Ectodermal cell (in vitro differentiated cells): ENCODE results near the gene CCDC157.
"Not testable (repeated sequence)": the region's sequence is repeated elsewhere in the genome, so short reads cannot be mapped to it uniquely, and the experiment has no call there.

ENCODE experiments used
- H3K27ac ChIP-seq: 2 replicates; pipeline ENCODE4 v1.7.0; 2013; ENCODE audit warnings: mild to moderate bottlenecking, low read depth, low read length; ENCODE audit not compliant: insufficient read depth, poor library complexity, severe bottlenecking
- H3K27me3 ChIP-seq: 2 replicates; pipeline ENCODE4 v1.7.0; 2013; ENCODE audit warnings: mild to moderate bottlenecking, low read length; ENCODE audit not compliant: insufficient read depth, control insufficient read depth, poor library complexity, severe bottlenecking
- H3K36me3 ChIP-seq: one replicate; pipeline ENCODE4 v1.7.0; 2013; ENCODE audit warnings: low read length; ENCODE audit not compliant: control insufficient read depth, insufficient read depth
- H3K4me1 ChIP-seq: one replicate; pipeline ENCODE4 v1.7.0; 2013; ENCODE audit warnings: low read length; ENCODE audit not compliant: control insufficient read depth, insufficient read depth
- H3K4me3 ChIP-seq: 2 replicates; pipeline ENCODE4 v1.7.0; 2013; ENCODE audit warnings: low read depth, low read length, control low read depth; ENCODE audit not compliant: insufficient read depth
- H3K9me3 ChIP-seq: 2 replicates; pipeline ENCODE4 v1.7.0; 2013; ENCODE audit warnings: mild to moderate bottlenecking, low read length, moderate library complexity; ENCODE audit not compliant: control insufficient read depth
- WGBS, 2 experiments: methylation state at CpG; one replicate each; pipeline ENCODE4 v1.1.7; 2013; ENCODE audit warnings: missing lambda C conversion rate in 2 of 2; 5-methylcytosine and 5-hydroxymethylcytosine counted together

Gene CCDC157

DNA sequence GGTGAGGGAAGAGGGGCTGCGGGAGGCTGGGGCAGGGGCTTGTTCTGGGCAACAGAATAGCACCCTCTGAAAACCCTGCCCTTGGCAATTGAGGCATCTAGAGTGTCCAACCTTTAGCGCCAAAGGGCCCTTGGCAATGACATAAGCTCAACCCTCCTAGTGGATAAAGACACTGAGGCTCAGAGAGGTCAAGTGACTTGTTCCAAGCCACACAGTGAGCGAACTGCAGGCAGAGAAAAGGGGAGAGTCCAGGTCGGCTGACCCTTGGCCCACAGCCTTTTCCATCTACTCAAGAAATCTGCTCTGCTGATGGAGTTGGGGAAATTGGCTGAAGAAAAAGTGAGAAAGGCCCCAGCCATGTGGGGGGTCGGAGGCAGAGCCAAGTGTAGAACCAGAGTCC, 42.9 kb downstream of the CCDC157 start:
- peaks cover 6% of the 10 kb centered on the region for H3K4me1 ChIP-seq
- peaks cover 34% of the 10 kb centered on the region for H3K27me3 ChIP-seq
- H3K4me3 ChIP-seq: no peak overlapping the region
- WGBS, 2 experiments: 94 to 95% methylated on average over 5 of the region's 5 CpGs
- H3K9me3 ChIP-seq: no peaks in the 10 kb centered on the region
- no peaks in the 10 kb centered on the region for H3K36me3 ChIP-seq
- H3K27ac ChIP-seq: no peak overlapping the region

DNA sequence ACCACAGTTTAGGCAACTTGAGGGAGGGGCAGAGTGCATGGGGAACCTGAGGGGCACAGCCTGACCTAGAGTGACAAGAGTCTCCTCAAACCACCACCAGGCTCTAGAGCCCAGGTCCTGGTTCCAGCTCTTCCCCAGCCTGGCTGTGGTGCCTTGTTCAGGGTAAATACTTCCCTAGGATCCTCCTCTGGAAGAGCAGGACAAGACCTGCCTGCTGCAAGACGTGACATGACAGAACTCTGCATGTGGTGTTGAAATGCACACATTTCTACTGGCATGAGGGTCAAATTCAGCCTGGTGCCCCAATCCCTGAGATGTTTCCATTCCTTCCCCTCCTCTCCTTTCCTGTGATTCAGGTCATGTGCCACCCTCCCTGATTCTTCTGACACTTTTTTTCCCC, 43.4 kb downstream of the CCDC157 start:
- 74 to 83% methylated on average over 1 of the region's 1 CpG for WGBS, 2 experiments
- Histone ChIP-seq H3K27me3 (peaks cover 34% of the 10 kb centered on the region), H3K4me1 (peaks cover 6% of the 10 kb centered on the region), H3K36me3 (no peaks in the 10 kb centered on the region), H3K9me3 (no peaks in the 10 kb centered on the region), H3K27ac (no peak overlapping the region), H3K4me3 (no peak overlapping the region)

DNA sequence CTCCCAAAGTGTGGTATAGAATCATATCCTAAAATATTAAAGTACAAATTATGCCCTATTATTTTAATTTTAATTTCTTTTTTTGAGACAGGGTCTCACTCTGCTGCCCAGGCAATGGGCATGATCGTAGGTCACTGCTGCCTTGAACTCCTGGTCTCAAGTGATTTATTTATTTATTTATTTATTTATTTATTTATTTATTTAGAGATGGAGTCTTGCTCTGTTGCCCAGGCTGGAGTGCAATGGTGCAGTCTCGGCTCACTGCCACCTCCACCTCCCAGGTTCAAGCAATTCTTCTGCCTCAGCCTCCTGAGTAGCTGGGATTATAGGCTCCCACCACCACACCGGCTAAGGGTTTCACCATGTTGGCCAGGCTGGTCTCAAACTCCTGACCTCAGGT, 44.2 kb downstream of the CCDC157 start:
- WGBS, 2 experiments: 84 to 96% methylated on average over 2 of the region's 3 CpGs
- H3K27ac ChIP-seq, H3K9me3 ChIP-seq, H3K4me1 ChIP-seq, H3K4me3 ChIP-seq, H3K36me3 ChIP-seq: not testable (repeated sequence)
- peaks cover 29% of the 10 kb centered on the region for H3K27me3 ChIP-seq

DNA sequence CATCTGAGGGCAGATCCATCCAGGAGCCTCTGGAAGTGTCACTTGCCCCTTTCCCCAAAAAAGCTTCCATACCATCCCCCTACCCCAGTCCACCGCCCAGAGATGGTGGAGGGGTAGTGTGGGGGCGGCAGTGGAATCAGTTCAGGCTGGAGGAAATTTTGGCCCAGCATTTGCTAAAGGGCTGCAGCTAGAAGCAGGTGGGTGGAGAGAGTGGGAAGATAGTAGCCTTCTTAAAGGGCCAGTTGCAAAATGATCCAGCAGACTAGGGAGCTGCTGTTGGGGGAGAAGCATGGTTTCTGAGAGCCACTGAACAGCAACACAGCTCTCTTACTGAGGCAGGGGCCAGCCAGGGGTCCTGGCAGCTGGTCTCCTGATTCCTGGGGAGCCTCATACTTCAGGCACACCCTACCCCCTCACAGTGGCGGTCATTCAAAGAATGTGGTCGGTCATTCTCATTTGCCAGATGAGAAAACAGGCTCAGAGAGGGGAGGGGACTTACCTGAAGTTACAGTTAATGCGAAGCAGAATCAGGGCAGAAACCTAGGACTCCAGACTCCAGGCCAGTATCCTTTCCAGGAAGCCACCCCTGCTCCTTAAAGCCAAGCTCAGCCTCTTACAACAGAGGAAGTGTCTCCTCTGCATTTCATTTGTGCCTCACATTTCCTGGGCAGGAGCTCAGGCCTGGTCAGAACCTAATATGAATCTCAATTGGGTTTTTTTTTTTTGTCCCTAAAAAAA, 45.4 kb downstream of the CCDC157 start:
- 37 to 39% methylated on average over 4 to 5 of the region's 5 CpGs for WGBS, 2 experiments
- Histone ChIP-seq H3K36me3 (no peaks in the 10 kb centered on the region), H3K27ac (no peak overlapping the region), H3K27me3 (peaks cover 18% of the 10 kb centered on the region), H3K9me3 (no peaks in the 10 kb centered on the region), H3K4me1 (peaks cover 10% of the 10 kb centered on the region), H3K4me3 (no peak overlapping the region)

DNA sequence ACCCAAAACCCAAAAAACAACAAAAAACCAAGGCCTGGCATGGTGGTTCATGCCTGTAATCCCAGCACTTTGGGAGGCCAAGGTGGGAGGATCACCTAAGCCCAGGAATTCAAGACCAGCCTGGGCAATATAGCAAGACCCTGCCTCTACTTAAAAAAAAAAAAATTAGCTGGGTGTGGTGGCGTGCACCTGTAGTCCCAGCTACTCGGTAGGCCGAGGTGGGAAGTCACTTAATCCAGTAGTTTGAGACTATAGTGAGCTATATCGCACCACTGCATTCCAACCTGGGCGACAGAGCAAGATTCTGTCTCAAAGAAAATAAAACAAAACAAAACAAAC, 45.9 kb downstream of the CCDC157 start:
- H3K4me3 ChIP-seq, H3K36me3 ChIP-seq, H3K4me1 ChIP-seq, H3K9me3 ChIP-seq, H3K27ac ChIP-seq: not testable (repeated sequence)
- peaks cover 13% of the 10 kb centered on the region for H3K27me3 ChIP-seq
- 90 to 96% methylated on average over 5 of the region's 5 CpGs for WGBS, 2 experiments

DNA sequence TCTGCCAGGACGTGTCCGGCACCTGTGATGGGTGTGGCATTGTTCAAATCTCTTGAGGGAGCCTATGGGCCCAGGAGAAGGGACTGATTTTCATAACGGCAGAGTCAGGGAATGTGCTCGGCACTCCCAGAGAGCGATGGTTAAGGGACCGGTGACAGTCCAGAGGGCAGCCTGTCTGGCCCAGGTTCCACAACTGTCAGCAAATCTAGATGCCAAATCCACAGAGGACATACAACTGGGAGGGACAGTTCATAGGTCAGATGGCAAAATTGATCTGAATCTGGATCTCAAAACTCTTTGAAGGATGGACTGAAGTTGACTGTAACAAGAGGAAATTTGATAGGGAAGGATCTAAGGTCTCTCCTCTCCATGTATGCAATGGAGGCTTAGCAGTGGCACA, 47.5 kb downstream of the CCDC157 start:
- no peaks in the 10 kb centered on the region for H3K27me3 ChIP-seq
- H3K4me3 ChIP-seq: no peak overlapping the region
- H3K4me1 ChIP-seq: peaks cover 10% of the 10 kb centered on the region
- 81 to 84% methylated on average over 6 of the region's 6 CpGs for WGBS, 2 experiments
- H3K36me3 ChIP-seq: no peaks in the 10 kb centered on the region
- no peaks in the 10 kb centered on the region for H3K9me3 ChIP-seq
- no peak overlapping the region for H3K27ac ChIP-seq

DNA sequence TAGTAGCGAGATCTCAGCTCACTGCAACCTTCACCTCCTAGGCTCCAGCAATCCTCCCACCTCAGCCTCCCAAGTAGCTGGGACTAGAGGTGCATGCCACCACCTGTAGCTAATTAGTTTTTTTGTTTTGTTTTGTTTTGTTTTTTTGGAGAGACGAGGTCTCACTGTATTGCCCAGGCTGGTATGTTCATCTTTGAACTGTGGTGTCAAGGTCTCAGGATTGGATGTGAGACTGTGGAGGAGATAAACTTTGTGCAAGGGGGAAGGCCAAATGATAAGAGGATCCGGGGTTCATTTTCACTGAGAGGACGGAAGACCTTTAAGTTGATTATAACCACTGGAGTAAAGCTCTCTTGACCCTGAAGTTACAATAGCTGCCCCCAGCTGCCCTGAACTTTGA, 48.9 kb downstream of the CCDC157 start:
- WGBS, 2 experiments: 88 to 92% methylated on average over 4 of the region's 4 CpGs
- peaks cover 10% of the 10 kb centered on the region for H3K4me1 ChIP-seq
- H3K27me3 ChIP-seq: no peaks in the 10 kb centered on the region
- H3K4me3 ChIP-seq: no peak overlapping the region
- no peak overlapping the region for H3K27ac ChIP-seq
- H3K9me3 ChIP-seq: no peaks in the 10 kb centered on the region
- no peaks in the 10 kb centered on the region for H3K36me3 ChIP-seq

DNA sequence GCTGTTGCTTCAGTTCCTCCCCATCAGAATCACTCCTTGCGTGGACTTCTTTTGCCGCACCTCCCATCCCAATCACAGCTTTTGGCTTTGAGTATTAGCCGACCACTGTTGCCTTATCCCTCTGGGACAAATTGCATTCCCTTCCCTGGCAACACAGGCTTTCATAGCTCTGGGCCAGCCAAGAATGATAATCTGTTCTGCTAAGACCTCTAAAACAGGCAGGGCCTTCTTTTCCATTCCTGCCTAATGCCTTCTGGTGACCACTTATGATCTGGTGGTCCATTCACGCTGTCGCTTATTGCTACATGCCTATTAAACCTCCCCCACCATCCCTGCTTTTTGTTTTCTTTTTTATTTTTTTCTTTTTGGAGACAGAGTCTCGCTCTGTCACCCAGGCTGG, 49.6 kb downstream of the CCDC157 start:
- no peak overlapping the region for H3K4me3 ChIP-seq
- no peak overlapping the region for H3K27ac ChIP-seq
- no peaks in the 10 kb centered on the region for H3K9me3 ChIP-seq
- 90 to 91% methylated on average over 6 of the region's 6 CpGs for WGBS, 2 experiments
- peaks cover 10% of the 10 kb centered on the region for H3K4me1 ChIP-seq
- no peaks in the 10 kb centered on the region for H3K36me3 ChIP-seq
- H3K27me3 ChIP-seq: no peaks in the 10 kb centered on the region

DNA sequence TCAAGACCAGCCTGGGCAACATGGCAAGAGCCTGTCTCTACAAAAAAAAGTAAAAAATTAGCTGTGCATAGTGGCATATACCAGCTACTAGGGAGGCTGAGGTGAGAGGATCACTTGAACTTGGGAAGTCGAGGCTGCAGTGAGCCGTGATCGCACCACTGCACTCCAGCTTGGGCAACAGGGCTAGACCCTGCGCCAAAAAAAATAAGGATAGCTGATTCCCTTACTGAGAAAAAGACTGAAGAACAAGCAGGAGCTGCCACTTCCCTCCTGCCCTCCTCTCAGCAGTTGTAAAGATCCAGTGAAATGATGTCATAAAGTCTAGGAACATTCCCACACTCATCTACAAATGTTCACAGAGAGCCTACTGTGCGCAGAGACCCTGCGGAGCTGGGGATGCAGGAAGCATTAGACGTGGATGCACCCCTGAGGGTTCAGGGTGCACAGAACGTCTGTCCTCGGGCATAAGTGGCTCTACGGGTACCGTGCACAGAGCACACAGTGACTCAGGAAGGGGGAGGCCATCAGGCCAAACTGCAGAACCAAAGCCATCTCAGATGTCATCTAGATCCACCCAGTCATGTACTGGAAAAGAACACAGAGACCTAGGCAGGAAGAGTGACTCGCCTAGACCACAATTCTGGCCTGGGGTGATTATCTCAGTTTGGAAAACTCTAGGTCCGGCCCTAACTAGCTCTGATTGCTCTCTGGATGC, 51.7 kb downstream of the CCDC157 start:
- WGBS, 2 experiments: 88 to 91% methylated on average over 13 of the region's 13 CpGs
- Histone ChIP-seq H3K4me3 (no peak overlapping the region), H3K27me3 (no peaks in the 10 kb centered on the region), H3K9me3 (no peaks in the 10 kb centered on the region), H3K27ac (no peak overlapping the region), H3K36me3 (no peaks in the 10 kb centered on the region), H3K4me1 (peaks cover 8% of the 10 kb centered on the region)

DNA sequence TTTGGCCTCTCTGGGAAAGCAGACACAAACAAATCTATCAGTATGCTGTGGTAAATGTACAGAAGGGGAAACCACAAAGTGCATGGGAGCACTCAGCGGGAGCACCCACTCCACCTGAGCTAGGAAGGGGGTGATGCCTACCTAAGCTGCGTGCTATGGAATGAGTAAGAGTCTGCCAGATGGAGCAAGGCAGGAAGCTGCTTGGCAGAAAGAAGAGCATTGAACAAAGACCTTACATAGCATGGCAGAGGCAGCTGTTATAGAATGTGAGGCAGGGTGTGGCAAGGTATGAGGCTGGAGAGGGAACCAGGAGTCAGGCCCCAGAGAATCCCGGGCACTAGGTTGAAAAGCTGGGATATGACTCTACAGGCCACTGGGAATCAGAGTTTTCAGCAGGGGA, 55.0 kb downstream of the CCDC157 start:
- Histone ChIP-seq H3K4me1 (peaks cover 5% of the 10 kb centered on the region), H3K36me3 (peaks cover 7% of the 10 kb centered on the region), H3K27me3 (no peaks in the 10 kb centered on the region), H3K9me3 (no peaks in the 10 kb centered on the region), H3K4me3 (no peak overlapping the region), H3K27ac (no peak overlapping the region)
- 92 to 96% methylated on average over 3 of the region's 3 CpGs for WGBS, 2 experiments
